Smooth muscle cell of the pulmonary artery (primary cell): ENCODE results near the gene TP53TG3. TPM values are rescaled to one million over a fixed set of nuclear protein-coding genes. Genes with fewer than 3 reads are reported as not detected.

Experiments
- total RNA-seq: library from RNA; depleted of rRNA; stranded (reverse); fragments of >200 nt; gene quantifications from 2 replicates; pipeline ENCODE4 v1.2.3, GENCODE V29; 2014

Gene TP53TG3, protein sequence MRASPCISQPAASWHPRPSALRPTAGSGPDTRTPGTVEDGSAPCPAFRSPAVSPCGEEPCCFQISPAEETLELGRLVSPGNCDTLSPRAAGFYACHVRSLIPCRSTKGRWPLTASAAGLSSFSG
- total RNA-seq: not detected in 2 replicates

GRCh38 chr16:32676065-32676464, at the start of gene TP53TG3:
TP53TG3 (minus strand) TSS chr16:32676165; CDS start chr16:32676097, 68 bp downstream.

